Measurements from ENCODE around the gene ATP1A1. TPM values are rescaled to one million over a fixed set of nuclear protein-coding genes. Genes with fewer than 3 reads are reported as not detected.

Gene ATP1A1
- total RNA-seq, 4 donors from 2014 or later = 770 to 1,450 (median 1,316) TPM

DNA sequence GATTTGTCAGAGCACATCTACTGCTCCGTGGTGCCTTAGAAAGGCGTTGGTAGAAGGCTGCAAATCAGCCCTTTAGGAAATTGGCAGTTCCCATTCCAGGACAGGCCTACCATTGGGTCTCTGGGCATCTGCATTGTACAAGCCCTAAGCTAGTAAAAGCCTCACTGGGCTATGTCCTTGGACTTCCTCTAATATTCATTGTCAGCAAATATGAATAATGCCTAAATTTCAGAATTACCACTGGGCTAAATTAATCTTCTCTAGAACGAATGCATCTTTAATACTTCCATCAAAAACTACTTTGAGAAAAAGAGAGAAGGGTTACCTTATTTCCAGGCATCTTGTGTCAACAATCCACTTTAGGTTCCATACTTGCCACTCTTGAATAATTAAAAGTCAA lies 41.5 kb upstream of the ATP1A1 start:
- H3K4me1 ChIP-seq = peaks cover 66 to 72% of the 10 kb centered on the region in 2 donors
- intact Hi-C loops (cut with DNase I) = no loop called here
- H3K27ac ChIP-seq = peak overlapping the region; percentile 89 to 92 (median 89)
- no peak overlapping the region for H3K4me3 ChIP-seq (replicated peaks in 1 of 3)
- H3K36me3 ChIP-seq = no peaks in the 10 kb centered on the region
- TF ChIP-seq POLR2A (IDR thresholded peaks at IDR 0.05) = no peak
- TF ChIP-seq, protein P1, sequence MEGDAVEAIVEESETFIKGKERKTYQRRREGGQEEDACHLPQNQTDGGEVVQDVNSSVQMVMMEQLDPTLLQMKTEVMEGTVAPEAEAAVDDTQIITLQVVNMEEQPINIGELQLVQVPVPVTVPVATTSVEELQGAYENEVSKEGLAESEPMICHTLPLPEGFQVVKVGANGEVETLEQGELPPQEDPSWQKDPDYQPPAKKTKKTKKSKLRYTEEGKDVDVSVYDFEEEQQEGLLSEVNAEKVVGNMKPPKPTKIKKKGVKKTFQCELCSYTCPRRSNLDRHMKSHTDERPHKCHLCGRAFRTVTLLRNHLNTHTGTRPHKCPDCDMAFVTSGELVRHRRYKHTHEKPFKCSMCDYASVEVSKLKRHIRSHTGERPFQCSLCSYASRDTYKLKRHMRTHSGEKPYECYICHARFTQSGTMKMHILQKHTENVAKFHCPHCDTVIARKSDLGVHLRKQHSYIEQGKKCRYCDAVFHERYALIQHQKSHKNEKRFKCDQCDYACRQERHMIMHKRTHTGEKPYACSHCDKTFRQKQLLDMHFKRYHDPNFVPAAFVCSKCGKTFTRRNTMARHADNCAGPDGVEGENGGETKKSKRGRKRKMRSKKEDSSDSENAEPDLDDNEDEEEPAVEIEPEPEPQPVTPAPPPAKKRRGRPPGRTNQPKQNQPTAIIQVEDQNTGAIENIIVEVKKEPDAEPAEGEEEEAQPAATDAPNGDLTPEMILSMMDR (IDR thresholded peaks at IDR 0.05) = no peak
- WGBS, 2 donors = 85 to 89% methylated on average over 3 of the region's 3 CpGs
- DNase-seq = no peak
- H3K9me3 ChIP-seq = no peaks in the 10 kb centered on the region
- H3K27me3 ChIP-seq = no peaks in the 10 kb centered on the region

DNA sequence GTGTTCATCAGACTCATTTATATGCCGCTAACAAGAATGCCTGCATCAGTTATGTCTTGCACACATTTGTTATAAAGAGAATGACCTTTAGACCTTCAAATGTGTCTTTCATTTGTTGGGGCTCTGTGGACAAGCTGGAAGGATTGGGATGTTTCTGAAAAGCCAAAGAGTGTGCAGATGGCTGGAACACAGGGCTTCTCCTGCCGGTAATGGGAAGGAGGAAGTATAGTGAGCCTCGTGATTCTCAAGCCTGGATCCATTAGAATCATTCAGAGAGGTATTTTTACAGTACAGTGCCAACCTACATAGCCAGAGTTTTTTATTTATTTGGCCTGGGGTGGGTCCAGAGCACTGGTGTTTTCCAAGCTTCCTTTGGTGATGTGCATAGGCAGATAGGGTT lies 40.6 kb upstream of the ATP1A1 start:
- intact Hi-C loops (cut with DNase I) = no loop called here
- Histone ChIP-seq H3K27ac (peak overlapping the region; percentile 89 to 92 (median 89)), H3K36me3 (no peaks in the 10 kb centered on the region), H3K4me3 (replicated peaks in 1 of 3) (no peak overlapping the region), H3K27me3 (no peaks in the 10 kb centered on the region), H3K9me3 (no peaks in the 10 kb centered on the region), H3K4me1 (peaks cover 56 to 66% of the 10 kb centered on the region in 2 donors)
- WGBS, 2 donors = 85 to 87% methylated on average over 3 of the region's 3 CpGs
- no peak for TF ChIP-seq POLR2A (IDR thresholded peaks at IDR 0.05)
- TF ChIP-seq, protein P1 (IDR thresholded peaks at IDR 0.05) = no peak
- DNase-seq = no peak

DNA sequence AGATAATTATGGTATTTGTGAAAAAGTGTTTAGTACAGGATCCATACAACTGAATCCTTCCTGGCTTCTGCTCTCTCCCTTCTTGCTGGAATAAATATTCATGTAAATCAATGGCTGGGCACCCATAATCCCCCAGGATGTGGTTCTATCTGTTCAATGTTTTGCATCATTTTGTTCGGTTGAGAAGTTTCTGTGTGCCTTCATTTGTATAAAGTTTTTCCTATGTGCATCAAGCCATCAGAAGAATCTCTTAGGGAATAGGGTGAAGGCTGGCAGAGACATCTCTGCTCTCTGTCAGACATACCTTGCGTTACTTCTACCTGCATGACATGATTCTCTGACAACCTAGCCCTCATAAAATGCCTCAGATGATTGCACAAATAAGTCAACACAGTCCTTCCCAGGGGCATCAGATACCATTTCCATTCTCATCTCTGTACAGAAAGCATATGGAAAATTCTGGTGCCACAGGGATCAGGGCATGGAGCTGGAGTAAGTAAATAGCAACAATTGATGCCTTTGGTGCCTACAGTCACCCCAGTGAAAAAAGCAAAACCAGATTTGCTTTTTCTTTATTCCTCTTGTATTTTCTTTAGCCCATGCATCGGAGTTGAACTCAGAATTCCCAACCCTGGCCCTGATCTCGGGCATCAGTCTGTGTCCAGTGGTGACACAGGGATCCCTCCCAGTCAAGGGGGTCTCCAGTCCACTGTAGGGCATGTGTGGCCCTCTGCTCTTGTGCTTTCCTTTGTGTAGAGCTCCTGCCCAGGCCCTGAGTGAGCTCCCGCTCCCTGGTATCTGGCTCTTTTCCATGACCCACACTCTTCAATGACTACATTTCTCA lies 39.7 kb upstream of the ATP1A1 start:
- Histone ChIP-seq H3K27ac (peak overlapping the region; percentile 2 to 89 (median 31)), H3K4me3 (replicated peaks in 1 of 3) (no peak overlapping the region), H3K9me3 (no peaks in the 10 kb centered on the region), H3K4me1 (peaks cover 50 to 59% of the 10 kb centered on the region in 2 donors), H3K36me3 (no peaks in the 10 kb centered on the region), H3K27me3 (no peaks in the 10 kb centered on the region)
- peak in 1 of 2 donors; percentile 52 for DNase-seq
- no peak for TF ChIP-seq POLR2A (IDR thresholded peaks at IDR 0.05)
- TF ChIP-seq, protein P1 (IDR thresholded peaks at IDR 0.05) = no peak
- intact Hi-C loops (cut with DNase I) = no loop called here
- 87 to 92% methylated on average over 5 of the region's 5 CpGs for WGBS, 2 donors

DNA sequence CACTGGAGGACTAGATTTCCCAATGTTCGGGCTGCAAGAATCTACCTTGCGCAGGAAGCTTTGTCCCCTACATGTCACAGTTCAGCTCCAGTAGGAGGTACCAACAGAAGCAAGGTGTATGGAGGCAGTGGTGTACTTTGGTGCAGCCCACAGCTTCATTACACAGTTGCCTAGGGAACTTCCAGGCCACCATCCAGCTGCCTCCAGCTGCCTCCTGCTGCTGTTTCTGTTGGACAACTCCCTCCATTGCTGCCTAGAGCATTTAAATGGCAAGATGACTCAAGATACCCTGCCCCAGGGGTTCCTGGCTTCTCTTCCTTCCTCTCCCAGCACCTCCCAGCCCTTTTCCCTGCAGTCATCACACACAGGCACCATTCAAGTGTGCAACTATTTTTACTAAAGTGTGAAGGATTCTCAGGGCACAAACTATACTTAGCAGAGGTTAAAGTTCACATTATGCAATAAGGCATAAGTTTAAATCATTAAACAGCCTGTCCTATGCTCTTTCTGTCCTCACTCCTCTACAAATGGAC lies 39.0 kb upstream of the ATP1A1 start:
- TF ChIP-seq POLR2A (IDR thresholded peaks at IDR 0.05) = peak in 1 of 2 donors; percentile 30
- TF ChIP-seq, protein P1 (IDR thresholded peaks at IDR 0.05) = no peak
- Histone ChIP-seq H3K4me3 (replicated peaks in 1 of 3) (no peak overlapping the region), H3K4me1 (peaks cover 44 to 53% of the 10 kb centered on the region in 2 donors), H3K9me3 (no peaks in the 10 kb centered on the region), H3K36me3 (no peaks in the 10 kb centered on the region), H3K27me3 (no peaks in the 10 kb centered on the region), H3K27ac (peak overlapping the region in 2 of 3 donors; percentile 2 to 31)
- 59 to 71% methylated on average over 2 of the region's 2 CpGs for WGBS, 2 donors
- intact Hi-C loops (cut with DNase I) = no loop called here
- peak; percentile 54 to 56 for DNase-seq
